ENCODE measurements around the gene TM9SF1. TPM values are rescaled to one million over a fixed set of nuclear protein-coding genes. Genes with fewer than 3 reads are reported as not detected.

Gene TM9SF1
- total and polyA plus RNA-seq, 9 of the 15 experiments (the other 6 are each of a cell fraction or from before 2014, with no cell fraction given), result 5.3 to 20.3 (median 11.8) TPM

DNA sequence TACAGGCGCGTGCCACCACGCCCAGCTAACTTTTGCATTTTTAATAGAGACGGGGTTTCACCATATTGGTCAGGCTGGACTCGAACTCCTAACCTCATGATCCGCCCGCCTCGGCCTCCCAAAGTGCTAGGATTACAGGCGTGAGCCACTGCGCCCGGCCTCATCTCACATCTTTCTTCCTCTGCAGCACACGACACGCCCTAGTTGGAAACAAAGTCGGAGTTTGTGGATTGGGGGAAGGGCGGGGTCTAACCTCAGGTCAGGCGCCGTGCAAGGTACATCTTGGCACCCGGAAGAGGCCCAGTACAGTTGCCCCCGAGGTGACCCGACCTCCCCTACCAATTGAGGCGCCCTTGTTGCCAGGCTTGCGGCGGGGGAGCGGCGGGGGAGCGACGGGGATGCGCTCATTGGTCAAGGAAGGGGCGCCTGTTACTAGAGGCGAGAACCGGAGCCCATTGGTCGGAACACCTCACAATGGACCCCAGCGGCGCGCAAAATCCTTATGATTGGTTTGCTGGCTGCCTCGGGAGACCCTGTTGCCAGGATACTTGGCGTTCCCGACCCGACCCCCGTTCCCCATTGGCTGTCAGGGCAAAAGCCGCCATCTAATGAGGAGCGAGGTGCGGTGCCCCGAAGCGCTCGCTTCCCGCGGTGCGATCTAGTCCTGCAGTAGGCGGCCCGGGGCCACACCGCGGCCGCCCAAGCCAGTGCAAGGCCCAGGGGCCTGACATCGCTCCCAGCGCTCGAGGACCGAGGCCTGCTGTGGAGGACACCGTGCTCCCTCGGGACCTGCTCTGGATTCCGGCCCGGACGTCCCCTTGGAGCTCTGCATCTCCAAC lies 23.6 kb downstream of the TM9SF1 start, which contains the start of gene REC8:
Gene REC8 (plus strand): TSS at position 659 of the 839 bp plus-strand sequence. CDS start 473 bp downstream, outside the sequence.
- Histone ChIP-seq H3K36me3 (ENCODE audit: control insufficient read depth, insufficient read depth, low read length) (peaks cover 2% of the 10 kb centered on the region; the same call in 1 of the 3 replicates), H2AFZ (ENCODE audit: low read depth, low read length) (no peak within 1 kb of the TSS), H3K9ac (ENCODE audit: insufficient read depth in 1 of 2, low read depth in 2 of 2, low read length in 2 of 2) (no peak within 1 kb of the TSS), H3K27ac (ENCODE audit: extremely low read depth, low read depth, low read length) (no peak within 1 kb of the TSS), H4K20me1 (replicated peaks; ENCODE audit: control insufficient read depth, insufficient read depth, low read length) (no peaks in the 10 kb centered on the region), H3K27me3 (ENCODE audit: control insufficient read depth in 2 of 2, insufficient read depth in 2 of 2, low read length in 2 of 2) (no peaks in the 10 kb centered on the region), H3K4me1 (replicated peaks in 1 of 2; ENCODE audit: control insufficient read depth in 2 of 2, insufficient read depth in 2 of 2, low read length in 2 of 2) (no peaks in the 10 kb centered on the region; a peak in 3 of 5 replicates), H3K4me2 (ENCODE audit: insufficient read depth, low read length) (no peak within 1 kb of the TSS), H3K9me3 (replicated peaks; ENCODE audit: control insufficient read depth, insufficient read depth, low read depth, low read length) (no peaks in the 10 kb centered on the region), H3K79me2 (ENCODE audit: control insufficient read depth, insufficient read depth, low read length) (no peaks in the 10 kb centered on the region), H3K4me3 (no peak within 1 kb of the TSS), H3K9me1 (ENCODE audit: control insufficient read depth, insufficient read depth, low read length) (no peaks in the 10 kb centered on the region)
- in situ Hi-C loops (cut with MboI), result no loop called here
- intact Hi-C loops (cut with micrococcal nuclease), result no loop called here
- TF ChIP-seq ZBTB33 (CRISPR knock-in tag; IDR thresholded peaks at IDR 0.05) (peak; percentile 50; the same call in 1 of the 2 replicates), RBFOX2 (IDR thresholded peaks at IDR 0.05; ENCODE audit: low read depth, low read length) (0 out of 2 replicates have a peak, but pooled peaks have one; percentile 38), NONO (IDR thresholded peaks at IDR 0.05; ENCODE audit: low read depth in 2 of 2, low read length in 1 of 2) (no peak)
- ChIA-PET CTCF (ENCODE audit: low intra/inter-chr PET ratio) (no interaction called here), POLR2A (interaction anchor here (0.5 to 1.2 kb wide), 2 partner anchors 11 to 44 kb away, joined by 3 to 4 read pairs; partner anchors contain the start of genes IRF9 and MDP1)
- 78% methylated on average over 20 of the region's 63 CpGs for WGBS (ENCODE audit: insufficient coverage, low coverage, missing lambda C conversion rate)
- no TSS peak for BruUV-seq (replicated peaks)
- DNase-seq (ENCODE audit: extremely low read depth in 1 of 4, low spot score in 3 of 4) (no peak), ATAC-seq (no peak), FAIRE-seq (no peak)
